Stimulated activated CD4-positive, alpha-beta T cell treated with anti-CD3 and anti-CD28 coated beads, Interleukin-12 subunit alpha, Interleukin-12 subunit beta, amount 100 ng/mL, for 24 hours (primary cell): ENCODE measurements around the gene IGFBP4.
"Not testable (repeated sequence)": the region's sequence is repeated elsewhere in the genome, so short reads cannot be mapped to it uniquely, and the experiment has no call there.

Source experiments
- DNase-seq, 2 experiments: peaks; one replicate each; pipeline ENCODE4 v3.0.0-alpha.2; 2020; ENCODE audit warnings: low read depth in 2 of 2

IGFBP4 gene

GRCh38 chr17:40443196-40443987 is at the start of gene IGFBP4:
TSS of gene IGFBP4 (plus strand) at chr17:40443450. CDS start at chr17:40443736, 286 bp downstream.
- peak in 1 of 2 experiments; percentile 52 for DNase-seq

GRCh38 chr17:40399185-40399584 is 44.1 kb upstream of the IGFBP4 start:
- DNase-seq, result no peak

GRCh38 chr17:40402668-40403067 is 40.6 kb upstream of the IGFBP4 start:
- DNase-seq, result no peak

GRCh38 chr17:40404003-40404402 is 39.2 kb upstream of the IGFBP4 start:
- DNase-seq, result no peak

GRCh38 chr17:40407460-40407859 is 35.8 kb upstream of the IGFBP4 start:
- DNase-seq, result no peak

GRCh38 chr17:40409540-40409939 is 33.7 kb upstream of the IGFBP4 start:
- DNase-seq, result not testable (repeated sequence)

- no peak for DNase-seq
Observed at GRCh38 chr17:40410082-40410481, 33.2 kb upstream of the IGFBP4 start.

GRCh38 chr17:40411821-40412220 is 31.4 kb upstream of the IGFBP4 start:
- no peak for DNase-seq

GRCh38 chr17:40412880-40413279 is 30.4 kb upstream of the IGFBP4 start:
- no peak for DNase-seq

- DNase-seq, result not testable (repeated sequence)
Observed at GRCh38 chr17:40414312-40414711, 28.9 kb upstream of the IGFBP4 start.

GRCh38 chr17:40415390-40415789 is 27.9 kb upstream of the IGFBP4 start:
- DNase-seq, result no peak

- DNase-seq, result no peak
Observed at GRCh38 chr17:40416671-40417070, 26.6 kb upstream of the IGFBP4 start.

- DNase-seq, result no peak
Observed at GRCh38 chr17:40417258-40417608, 26.0 kb upstream of the IGFBP4 start.

GRCh38 chr17:40417609-40418427 is 25.4 kb upstream of the IGFBP4 start, which contains the start of gene TOP2A:
TSS of gene TOP2A (minus strand) at chr17:40417896. CDS start at chr17:40417791, 105 bp downstream.
- DNase-seq, result peak; percentile 90 to 94

GRCh38 chr17:40418428-40418706 is 24.9 kb upstream of the IGFBP4 start:
- DNase-seq, result no peak

GRCh38 chr17:40419559-40420331 is 23.5 kb upstream of the IGFBP4 start:
- DNase-seq, result no peak

GRCh38 chr17:40422990-40423633 is 20.1 kb upstream of the IGFBP4 start:
- no peak for DNase-seq

GRCh38 chr17:40425741-40426140 is 17.5 kb upstream of the IGFBP4 start:
- no peak for DNase-seq

- no peak for DNase-seq
Observed at GRCh38 chr17:40427002-40427491, 16.2 kb upstream of the IGFBP4 start.

GRCh38 chr17:40430272-40431230 is 12.7 kb upstream of the IGFBP4 start:
- DNase-seq, result no peak

- DNase-seq, result no peak
Observed at GRCh38 chr17:40431231-40431602, 12.0 kb upstream of the IGFBP4 start.
